B cell (primary cell): ENCODE results near the gene PYGO2. TPM values are rescaled to one million over a fixed set of nuclear protein-coding genes. Genes with fewer than 3 reads are reported as not detected.
"Not testable (repeated sequence)": the region's sequence is repeated elsewhere in the genome, so short reads cannot be mapped to it uniquely, and the experiment has no call there.

Experiments
- ATAC-seq: fragments of 200-7000 bp; cut with Tn5 transposase; one replicate; pipeline ENCODE4 v1.10.0; 2021; ENCODE audit warnings: low read depth, mild to moderate bottlenecking, moderate number of reproducible peaks, moderate library complexity
- CTCF ChIA-PET: fragments of 350-600 bp; sonication (Branson Sonifier 250); formaldehyde crosslinking; loops from one replicate; lab custom pipeline; 2021; ENCODE audit warnings: antibody characterized with exemption, inconsistent platforms; lab: Charles Lee
- POLR2A ChIA-PET: fragments of 350-600 bp; sonication (Branson Sonifier 250); formaldehyde crosslinking; loops from one replicate; lab custom pipeline; 2021; ENCODE audit warnings: antibody characterized with exemption; lab: Charles Lee
- DNase-seq: peaks from one replicate; pipeline ENCODE4 v3.0.0; 2013
- H2AFZ ChIP-seq: 2 replicates; pipeline ENCODE4 v1.6.1; 2012; ENCODE audit warnings: mild to moderate bottlenecking, low read depth, low read length; ENCODE audit not compliant: insufficient read depth, poor library complexity, severe bottlenecking
- H3K27ac ChIP-seq, 2 donors: 1 replicate in 1 of 2; 2 replicates in 1 of 2; pipeline ENCODE4 v1.5.1; 2012 to 2013; ENCODE audit warnings: low read length in 2 of 2, mild to moderate bottlenecking in 2 of 2, moderate library complexity in 1 of 2
- H3K27me3 ChIP-seq, 4 experiments: fragments of 200-600 bp in 1 of 4; sonication (generic) in 1 of 4; replicated peaks in 1 of 4; 1 replicate in 2 of 4; 2 replicates in 2 of 4; pipeline versions ENCODE4 v1.6.1 to v1.7.0; 2013 to 2016; ENCODE audit warnings: low read length in 3 of 4, mild to moderate bottlenecking in 2 of 4, mixed read lengths in 1 of 4, moderate library complexity in 1 of 4; ENCODE audit not compliant: insufficient read depth in 4 of 4, control insufficient read depth in 3 of 4; ENCODE audit errors: control extremely low read depth in 1 of 4
- H3K36me3 ChIP-seq, 2 experiments: replicated peaks in 1 of 2; 1 replicate in 1 of 2; 2 replicates in 1 of 2; pipeline versions ENCODE4 v1.6.1 to v1.7.1; 2013; ENCODE audit warnings: low read length in 1 of 2; ENCODE audit not compliant: insufficient read depth in 2 of 2, control insufficient read depth in 1 of 2; ENCODE audit errors: control extremely low read depth in 1 of 2, extremely low read depth in 1 of 2
- H3K4me1 ChIP-seq, 2 donors: fragments of 200-600 bp in 1 of 2; sonication (generic) in 1 of 2; 1 replicate in 1 of 2; 2 replicates in 1 of 2; pipeline versions ENCODE4 v1.5.1 to v1.6.1; 2013 to 2017; ENCODE audit warnings: low read length in 2 of 2; ENCODE audit not compliant: control insufficient read depth in 2 of 2, insufficient read depth in 2 of 2
- H3K4me2 ChIP-seq: replicated peaks from 2 replicates; pipeline ENCODE3; 2012; ENCODE audit warnings: mild to moderate bottlenecking, low read depth, low read length; ENCODE audit not compliant: poor library complexity, severe bottlenecking
- H3K4me3 ChIP-seq, 5 experiments: fragments of 200-600 bp in 1 of 5; sonication (generic) in 1 of 5; 1 replicate in 3 of 5; 2 replicates in 2 of 5; pipeline versions ENCODE4 v1.5.1 to v1.7.0; 2011 to 2016; ENCODE audit warnings: low read length in 4 of 5, mild to moderate bottlenecking in 4 of 5, low read depth in 2 of 5, control low read depth in 1 of 5, moderate library complexity in 1 of 5; ENCODE audit not compliant: insufficient read depth in 1 of 5; ENCODE audit errors: control extremely low read depth in 1 of 5, extremely low read depth in 1 of 5
- H3K79me2 ChIP-seq: fragments of 200-600 bp; sonication (generic); one replicate; pipeline ENCODE4 v1.6.0; 2016; ENCODE audit warnings: low read length; ENCODE audit not compliant: control insufficient read depth, insufficient read depth
- H3K9ac ChIP-seq: fragments of 200-600 bp; sonication (generic); 2 replicates; pipeline ENCODE4 v1.6.1; 2017; ENCODE audit warnings: mild to moderate bottlenecking, low read length, moderate library complexity
- H3K9me3 ChIP-seq, 3 donors: one replicate each; pipeline versions ENCODE4 v1.6.1 to v1.7.1; 2013; ENCODE audit warnings: low read length in 2 of 3; ENCODE audit not compliant: control insufficient read depth in 2 of 3, insufficient read depth in 1 of 3; ENCODE audit errors: control extremely low read depth in 1 of 3
- H4K20me1 ChIP-seq: 2 replicates; pipeline ENCODE4 v1.6.0; 2012; ENCODE audit warnings: mild to moderate bottlenecking, low read length; ENCODE audit not compliant: insufficient read depth, control insufficient read depth, poor library complexity, severe bottlenecking
- H3K27ac Mint-ChIP-seq: one replicate; pipeline ENCODE4 v1.8.0; 2021; ENCODE audit warnings: mixed read lengths
- H3K27me3 Mint-ChIP-seq: one replicate; pipeline ENCODE4 v1.8.0; 2021; ENCODE audit warnings: mixed read lengths
- H3K4me1 Mint-ChIP-seq: one replicate; pipeline ENCODE4 v1.8.0; 2021; ENCODE audit warnings: mixed read lengths
- H3K4me3 Mint-ChIP-seq: one replicate; pipeline ENCODE4 v1.8.0; 2021; ENCODE audit warnings: mixed read lengths
- H3K9me3 Mint-ChIP-seq: one replicate; pipeline ENCODE4 v1.8.0; 2022; ENCODE audit warnings: mixed read lengths; ENCODE audit not compliant: insufficient read depth
- CTCF ChIP-seq: fragments of 200-600 bp; IDR thresholded peaks from one replicate; pipeline ENCODE4 v1.8.0; 2022; ENCODE audit warnings: antibody characterized with exemption, mild to moderate bottlenecking
- EZH2 ChIP-seq: IDR thresholded peaks from 2 replicates; pipeline ENCODE4 v1.6.1; 2012; ENCODE audit warnings: borderline replicate concordance, low read depth, mild to moderate bottlenecking, moderate library complexity, low read length; ENCODE audit not compliant: insufficient read depth, poor library complexity, severe bottlenecking
- WGBS: methylation state at CpG from one replicate; pipeline ENCODE4 v1.1.5; 2013; ENCODE audit warnings: missing lambda C conversion rate; ENCODE audit not compliant: insufficient coverage; 5-methylcytosine and 5-hydroxymethylcytosine counted together
- intact Hi-C: fragments of 100-400 bp; cut with micrococcal nuclease; formaldehyde crosslinking; loops from one replicate; pipeline ENCODE4 v1.10.0; 2022
- polyA plus RNA-seq: library from polyadenylated mRNA; depleted of rRNA; stranded (reverse); fragments of >200 nt; gene quantifications from 2 replicates; pipeline ENCODE4 v1.2.3, GENCODE V29; 2012
- total RNA-seq, 2 donors: library from RNA; stranded (reverse); fragments of 120-200 nt in 1 of 2; gene quantifications; 1 replicate in 1 of 2; 2 replicates in 1 of 2; pipeline versions ENCODE4 v1.2.3 to v1.2.4, GENCODE V29; 2013 to 2022

PYGO2 gene
- total and polyA plus RNA-seq, 2 donors (not counting 1 experiment from before 2014, with no cell fraction given): 22.2 to 52.7 TPM

GRCh38 chr1:154986736-154987135 is 25.2 kb upstream of the PYGO2 start:
- H3K9ac ChIP-seq, DNase-seq, intact Hi-C loops, H3K4me3 Mint-ChIP-seq, H2AFZ ChIP-seq, H3K4me3 ChIP-seq, ATAC-seq, H3K27ac Mint-ChIP-seq, H3K27me3 ChIP-seq, H3K27ac ChIP-seq, H3K4me2 ChIP-seq, H3K9me3 ChIP-seq, H3K27me3 Mint-ChIP-seq, H3K9me3 Mint-ChIP-seq: not testable (repeated sequence)
- Histone ChIP-seq H3K36me3 (peaks cover 0 to 40% of the 10 kb centered on the region in 2 experiments), H4K20me1 (peaks cover 42% of the 10 kb centered on the region), H3K4me1 (peaks cover 13 to 22% of the 10 kb centered on the region in 2 donors), H3K79me2 (peaks cover 59% of the 10 kb centered on the region)
- CTCF ChIA-PET: interaction anchor here (1.2 to 9.8 kb wide), 4 partner anchors 13 to 75 kb away, joined by 3 to 72 read pairs (median 8); no protein-coding TSS in a partner anchor
- WGBS: no CpG with 5 or more reads among the region's 4 CpGs
- POLR2A ChIA-PET: interaction anchor here (0.6 to 0.7 kb wide), 2 partner anchors 10 to 1043 kb away, joined by 3 read pairs; no protein-coding TSS in a partner anchor
- peaks cover 23% of the 10 kb centered on the region for H3K4me1 Mint-ChIP-seq

GRCh38 chr1:154983776-154984466 is 22.3 kb upstream of the PYGO2 start:
- Histone ChIP-seq H3K27me3 (no peaks in the 10 kb centered on the region), H3K4me2 (peak overlapping the region; percentile 87), H3K9me3 (no peaks in the 10 kb centered on the region), H4K20me1 (peaks cover 26% of the 10 kb centered on the region), H3K27ac (peak overlapping the region; percentile 30 to 84), H3K9ac (peak overlapping the region; percentile 87), H3K4me3 (peak overlapping the region; percentile 58 to 93 (median 85)), H3K79me2 (peaks cover 72% of the 10 kb centered on the region), H3K4me1 (peaks cover 13 to 19% of the 10 kb centered on the region in 2 donors), H2AFZ (peak overlapping the region; percentile 91), H3K36me3 (peaks cover 5 to 25% of the 10 kb centered on the region in 2 experiments)
- no peak overlapping the region for H3K4me3 Mint-ChIP-seq
- ATAC-seq (no peak), DNase-seq (no peak)
- WGBS: 18% methylated on average over 14 of the region's 17 CpGs
- intact Hi-C loops: loop anchor here (1.0 to 2.0 kb wide), 6 partner anchors 9 to 67 kb away; partner anchors contain the start of genes ADAM15, PYGO2 and ZBTB7B
- H3K4me1 Mint-ChIP-seq: peaks cover 16% of the 10 kb centered on the region
- H3K9me3 Mint-ChIP-seq: no peaks in the 10 kb centered on the region
- CTCF ChIA-PET: interaction anchor here (0.6 to 9.8 kb wide), 16 partner anchors 10 to 1006 kb away, joined by 3 to 72 read pairs (median 4); partner anchors contain the start of genes CKS1B, PBXIP1 and PYGO2
- POLR2A ChIA-PET: interaction anchor here (0.5 to 1.7 kb wide), 9 partner anchors 10 to 375 kb away, joined by 3 to 14 read pairs (median 6); partner anchors contain the start of gene PMVK
- H3K27me3 Mint-ChIP-seq: no peaks in the 10 kb centered on the region
- peak overlapping the region; percentile 50 for H3K27ac Mint-ChIP-seq
- TF ChIP-seq EZH2 (no peak), CTCF (no peak)
